ENCODE data around the gene CAMK2G.

DNA sequence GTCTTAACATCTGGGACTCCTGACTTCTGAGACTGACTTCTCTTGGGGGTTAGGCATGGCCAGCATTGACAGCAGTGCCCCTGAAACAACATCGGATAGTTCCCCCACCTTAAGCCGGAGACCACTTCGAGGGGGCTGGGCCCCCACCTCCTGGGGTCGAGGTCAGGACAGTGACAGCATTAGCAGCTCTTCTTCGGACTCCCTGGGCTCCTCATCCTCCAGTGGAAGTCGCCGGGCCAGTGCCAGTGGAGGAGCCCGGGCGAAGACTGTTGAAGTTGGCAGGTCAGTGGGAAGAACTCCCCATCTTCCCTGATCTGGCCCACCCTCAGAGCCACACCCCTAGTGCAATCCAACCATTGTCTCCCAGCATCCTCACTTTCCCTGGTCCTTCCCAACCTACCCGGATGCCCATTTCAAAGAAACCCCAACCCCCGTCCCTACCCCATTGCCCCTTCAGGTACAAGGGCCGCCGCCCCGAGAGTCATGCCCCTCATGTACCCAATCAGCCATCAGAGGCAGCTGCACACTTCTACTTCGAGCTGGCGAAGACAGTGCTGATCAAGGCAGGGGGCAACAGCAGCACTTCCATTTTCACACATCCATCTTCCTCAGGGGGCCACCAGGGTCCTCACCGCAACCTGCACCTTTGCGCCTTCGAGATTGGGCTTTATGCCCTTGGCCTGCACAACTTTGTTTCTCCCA lies 76.9 kb downstream of the CAMK2G start:
- no peak for TF ChIP-seq POLR2AphosphoS5 (IDR thresholded peaks at IDR 0.05; ENCODE audit: low read depth, low read length)
- TF ChIP-seq REST (IDR thresholded peaks at IDR 0.05; ENCODE audit: insufficient read depth in 1 of 2, low read depth in 2 of 2, low read length in 2 of 2): no peak
- no peak for TF ChIP-seq SIN3A (IDR thresholded peaks at IDR 0.05; ENCODE audit: borderline replicate concordance, insufficient read depth, low read length)
- TF ChIP-seq TAF1 (IDR thresholded peaks at IDR 0.05; ENCODE audit: borderline replicate concordance, insufficient read depth, low read length): no peak
- no peak for TF ChIP-seq FOXP2 (optimal IDR thresholded peaks at IDR 0.05; ENCODE audit: borderline replicate concordance, extremely low read depth, extremely low read length, insufficient read depth)
